NOMO-1 (cell line): ENCODE results near the gene GYPA.
"Not testable (repeated sequence)": the region's sequence is repeated elsewhere in the genome, so short reads cannot be mapped to it uniquely, and the experiment has no call there.

Source experiments
- DNase-seq, 2 experiments: peaks; one replicate each; lab custom pipeline; 2025; ENCODE audit not compliant: unreplicated experiment in 2 of 2; lab: John Stamatoyannopoulos, UW

Gene GYPA

DNA sequence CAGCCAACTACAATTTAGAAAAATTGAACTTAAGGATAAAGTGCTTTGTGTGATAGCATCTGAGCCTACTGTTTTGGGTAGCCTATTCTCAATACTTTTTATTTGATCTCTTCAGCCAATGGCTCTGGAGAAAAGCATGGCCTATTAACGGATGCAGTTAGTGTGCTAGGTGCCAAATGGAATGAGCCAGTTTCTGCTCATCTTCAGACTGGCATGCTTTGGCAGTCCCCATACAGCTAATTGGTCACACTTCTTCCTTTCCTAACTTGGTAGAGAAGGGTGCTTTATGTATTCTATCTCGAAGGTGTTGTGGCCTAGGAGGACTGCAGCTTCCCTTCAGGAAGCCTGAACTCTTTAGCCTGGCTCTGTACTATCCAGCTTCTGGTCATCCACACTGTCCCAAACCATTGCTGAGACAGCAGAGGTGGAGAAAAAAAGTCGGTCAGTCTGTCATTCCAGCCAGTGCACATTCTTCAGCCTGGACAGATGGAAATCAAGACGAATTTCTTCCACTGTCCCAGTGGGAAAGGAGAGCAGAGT, 11.1 kb downstream of the GYPA start:
- not testable (repeated sequence) for DNase-seq

GRCh38 chr4:144128709-144129320, 11.7 kb downstream of the GYPA start:
- not testable (repeated sequence) for DNase-seq

GRCh38 chr4:144125109-144125508, 15.4 kb downstream of the GYPA start:
- DNase-seq: not testable (repeated sequence)

- DNase-seq: not testable (repeated sequence)
These were observed 16.4 kb downstream of the GYPA start for GRCh38 chr4:144123982-144124635.

DNA sequence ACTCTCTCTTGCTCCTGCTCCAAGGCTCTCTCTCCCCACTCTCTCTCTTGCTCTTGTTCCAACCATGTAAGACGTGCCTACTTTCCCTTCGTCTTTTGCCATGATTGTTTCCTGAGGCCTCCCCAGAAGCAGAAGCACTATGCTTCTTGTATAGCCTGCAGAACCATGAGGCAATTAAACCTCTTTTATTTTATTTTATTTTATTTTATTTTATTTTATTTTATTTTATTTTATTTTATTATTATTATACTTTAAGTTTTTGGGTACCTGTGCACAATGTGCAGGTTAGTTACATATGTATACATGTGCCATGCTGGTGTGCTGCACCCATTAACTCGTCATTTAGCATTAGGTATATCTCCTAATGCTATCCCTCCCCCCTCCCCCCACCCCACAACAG, 17.2 kb downstream of the GYPA start:
- DNase-seq: not testable (repeated sequence)

GRCh38 chr4:144119752-144120151, 20.8 kb downstream of the GYPA start:
- DNase-seq: not testable (repeated sequence)

DNA sequence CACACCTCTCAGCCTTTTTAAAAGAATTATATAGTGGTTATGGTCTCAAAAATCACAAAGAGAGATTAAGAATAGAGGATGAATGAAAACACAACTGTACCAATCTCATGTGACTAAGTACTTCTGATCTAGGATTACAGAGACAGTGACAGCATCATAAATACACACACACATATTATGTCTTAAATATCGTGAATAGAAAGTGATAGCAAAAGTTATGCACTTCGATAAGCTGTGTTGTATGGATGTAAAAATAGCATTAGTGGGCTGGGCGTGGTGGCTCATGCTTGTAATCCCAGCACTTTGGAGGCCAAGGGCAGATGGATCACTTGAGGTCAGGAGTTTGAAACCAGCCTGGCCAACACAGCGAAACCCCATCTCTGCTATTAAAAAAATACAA, 25.0 kb downstream of the GYPA start:
- DNase-seq: no peak

DNA sequence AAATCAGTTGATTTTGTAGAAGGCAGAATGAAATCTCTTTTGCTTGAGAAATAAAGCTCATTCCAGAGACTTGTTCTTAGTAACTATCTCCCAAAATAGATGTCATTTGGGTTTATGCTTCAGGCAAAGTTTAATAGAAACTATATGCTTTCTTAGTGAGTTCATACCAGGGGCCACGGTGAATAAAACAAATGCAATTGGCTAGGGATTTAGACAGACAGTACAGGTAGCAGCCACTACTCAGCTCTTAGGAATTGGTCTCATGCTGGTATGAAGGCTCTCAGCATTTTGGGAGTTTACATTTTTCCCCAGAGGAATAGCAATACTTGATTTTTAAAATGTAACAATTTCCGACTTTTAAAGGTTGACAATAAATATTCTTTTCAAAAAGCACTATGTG, 27.0 kb downstream of the GYPA start:
- no peak for DNase-seq

GRCh38 chr4:144104509-144105130, 35.9 kb downstream of the GYPA start:
- no peak for DNase-seq

- DNase-seq: not testable (repeated sequence)
These were observed 42.7 kb downstream of the GYPA start for GRCh38 chr4:144097776-144098175.

- not testable (repeated sequence) for DNase-seq
These were observed 46.5 kb downstream of the GYPA start for GRCh38 chr4:144093995-144094394.

- not testable (repeated sequence) for DNase-seq
These were observed 49.3 kb downstream of the GYPA start for GRCh38 chr4:144091181-144091580.

GRCh38 chr4:144090744-144091143, 49.8 kb downstream of the GYPA start:
- no peak for DNase-seq

GRCh38 chr4:144082053-144082452, 58.5 kb downstream of the GYPA start:
- not testable (repeated sequence) for DNase-seq

GRCh38 chr4:144080135-144080534, 60.4 kb downstream of the GYPA start:
- DNase-seq: not testable (repeated sequence)

DNA sequence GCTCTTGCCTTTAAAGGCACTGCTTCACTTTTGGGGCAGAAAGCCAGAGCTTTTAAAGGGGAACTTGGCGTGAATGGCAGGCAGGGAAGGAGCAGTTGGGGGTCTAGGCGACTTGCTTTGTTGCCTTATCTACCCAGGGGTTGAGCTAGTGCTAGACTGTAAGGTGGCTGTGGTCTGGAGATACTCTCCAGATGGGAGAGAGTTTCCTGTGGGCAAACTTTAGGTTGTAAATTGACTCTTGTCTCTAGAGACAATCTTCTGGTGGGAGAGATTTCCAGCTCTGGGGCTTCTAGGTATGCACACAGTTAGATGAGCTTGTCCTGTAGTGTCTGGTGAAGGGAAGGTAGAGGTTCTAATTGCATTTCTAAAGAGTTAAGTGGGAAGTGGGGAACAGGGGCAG, 61.8 kb downstream of the GYPA start:
- not testable (repeated sequence) for DNase-seq

DNA sequence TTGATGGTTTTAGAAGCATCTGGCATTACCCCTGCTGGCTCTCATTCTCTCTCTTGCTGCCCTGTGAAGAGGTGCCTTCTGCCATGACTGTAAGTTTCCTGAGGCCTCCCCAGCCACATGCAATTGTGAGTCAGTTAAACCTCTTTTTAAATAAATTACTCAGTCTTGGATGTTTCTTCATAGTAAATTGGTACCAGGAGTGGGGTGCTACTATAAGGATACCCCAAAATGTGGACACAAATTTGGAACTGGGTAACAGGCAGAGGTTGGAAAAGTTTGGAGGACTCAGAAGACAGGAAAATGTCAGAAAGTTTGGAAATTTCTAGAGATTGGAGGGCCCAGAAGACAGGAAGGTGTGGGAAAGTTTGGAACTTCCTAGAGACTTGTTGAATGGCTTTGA, 79.0 kb downstream of the GYPA start:
- not testable (repeated sequence) for DNase-seq

DNA sequence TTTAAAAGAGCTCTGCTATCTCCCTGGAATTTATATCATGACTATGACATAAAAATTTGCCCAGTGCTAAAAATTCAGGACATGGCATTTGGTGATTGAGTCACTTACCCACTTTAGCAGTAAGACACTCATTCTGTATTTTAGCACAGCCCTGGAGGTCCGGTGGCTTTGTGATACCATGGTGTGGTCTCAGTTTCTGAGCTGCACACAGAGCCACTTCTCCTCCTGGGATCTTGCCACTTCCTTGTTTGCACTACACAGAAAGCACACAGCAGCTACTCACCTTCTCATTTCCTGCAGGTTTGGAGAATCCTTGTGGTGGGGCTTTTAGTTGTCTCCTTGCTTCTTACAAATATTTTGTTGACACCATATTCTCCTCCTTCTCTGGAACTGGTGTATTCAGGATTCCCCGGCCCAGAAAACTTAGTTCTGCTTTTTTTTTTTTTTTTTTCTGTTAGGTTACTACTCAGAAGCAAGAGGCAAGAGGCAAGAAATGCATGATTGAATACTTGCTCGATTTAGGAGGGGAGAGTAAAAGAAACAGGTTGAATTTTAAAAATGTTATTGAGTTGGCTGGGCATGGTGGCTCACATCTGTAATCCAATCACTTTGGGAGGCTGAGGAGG, 80.2 kb downstream of the GYPA start:
- DNase-seq: not testable (repeated sequence)
